Right atrium auricular region (tissue), 2 donors: ENCODE data around the gene CADPS2. TPM values are rescaled to one million over a fixed set of nuclear protein-coding genes. Genes with fewer than 3 reads are reported as not detected.

Experiments
- DNase-seq: peaks from one replicate; pipeline ENCODE4 v3.0.0-alpha.2; 2019; ENCODE audit warnings: low spot score
- H3K27ac ChIP-seq, 2 donors: fragments of 200-600 bp; sonication (generic); 1 replicate in 1 of 2; 2 replicates in 1 of 2; pipeline ENCODE4 v1.5.1; 2016 to 2019
- H3K27me3 ChIP-seq, 2 donors: fragments of 200-600 bp; sonication (generic); one replicate each; pipeline versions ENCODE4 v1.5.1 to v1.6.0; 2017 to 2019
- H3K36me3 ChIP-seq: fragments of 200-600 bp; sonication (generic); one replicate; pipeline ENCODE4 v1.5.1; 2016
- H3K4me1 ChIP-seq, 2 donors: fragments of 200-600 bp; sonication (generic); one replicate each; pipeline versions ENCODE4 v1.5.1 to v1.6.0; 2017 to 2019
- H3K4me3 ChIP-seq, 2 donors: fragments of 200-600 bp; sonication (generic); 1 replicate in 1 of 2; 2 replicates in 1 of 2; pipeline ENCODE4 v1.5.1; 2017 to 2019; ENCODE audit warnings: mild to moderate bottlenecking in 1 of 2, moderate library complexity in 1 of 2
- H3K9me3 ChIP-seq, 2 donors: fragments of 200-600 bp; sonication (generic); one replicate each; pipeline ENCODE4 v1.5.1; 2019
- total RNA-seq, 2 donors: library from RNA; depleted of rRNA; stranded (reverse); fragments of >200 nt; gene quantifications; one replicate each; pipeline ENCODE4 v1.1.0, GENCODE V29; 2016
- TF ChIP-seq, protein P1 (sequence below), 2 donors: fragments of 200-600 bp; sonication (generic); IDR thresholded peaks; one replicate each; pipeline ENCODE4 v1.5.1; 2019; ENCODE audit warnings: antibody characterized with exemption in 2 of 2

The CADPS2 gene
- total RNA-seq, 2 donors from 2014 or later: 11.8 to 19.9 TPM

GRCh38 chr7:122340427-122340826, 545.8 kb downstream of the CADPS2 start:
- Histone ChIP-seq H3K27ac (no peak overlapping the region), H3K4me1 (no peaks in the 10 kb centered on the region), H3K9me3 (no peaks in the 10 kb centered on the region), H3K27me3 (no peaks in the 10 kb centered on the region), H3K4me3 (no peak overlapping the region), H3K36me3 (no peaks in the 10 kb centered on the region)
- DNase-seq: no peak
- TF ChIP-seq, protein P1, sequence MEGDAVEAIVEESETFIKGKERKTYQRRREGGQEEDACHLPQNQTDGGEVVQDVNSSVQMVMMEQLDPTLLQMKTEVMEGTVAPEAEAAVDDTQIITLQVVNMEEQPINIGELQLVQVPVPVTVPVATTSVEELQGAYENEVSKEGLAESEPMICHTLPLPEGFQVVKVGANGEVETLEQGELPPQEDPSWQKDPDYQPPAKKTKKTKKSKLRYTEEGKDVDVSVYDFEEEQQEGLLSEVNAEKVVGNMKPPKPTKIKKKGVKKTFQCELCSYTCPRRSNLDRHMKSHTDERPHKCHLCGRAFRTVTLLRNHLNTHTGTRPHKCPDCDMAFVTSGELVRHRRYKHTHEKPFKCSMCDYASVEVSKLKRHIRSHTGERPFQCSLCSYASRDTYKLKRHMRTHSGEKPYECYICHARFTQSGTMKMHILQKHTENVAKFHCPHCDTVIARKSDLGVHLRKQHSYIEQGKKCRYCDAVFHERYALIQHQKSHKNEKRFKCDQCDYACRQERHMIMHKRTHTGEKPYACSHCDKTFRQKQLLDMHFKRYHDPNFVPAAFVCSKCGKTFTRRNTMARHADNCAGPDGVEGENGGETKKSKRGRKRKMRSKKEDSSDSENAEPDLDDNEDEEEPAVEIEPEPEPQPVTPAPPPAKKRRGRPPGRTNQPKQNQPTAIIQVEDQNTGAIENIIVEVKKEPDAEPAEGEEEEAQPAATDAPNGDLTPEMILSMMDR (IDR thresholded peaks at IDR 0.05): no peak

- no peak overlapping the region for H3K4me3 ChIP-seq
- TF ChIP-seq, protein P1 (IDR thresholded peaks at IDR 0.05): no peak
- no peaks in the 10 kb centered on the region for H3K4me1 ChIP-seq
Observed at GRCh38 chr7:122339145-122339904, 546.9 kb downstream of the CADPS2 start.

GRCh38 chr7:122337011-122337410, 549.2 kb downstream of the CADPS2 start:
- H3K27me3 ChIP-seq: no peaks in the 10 kb centered on the region
- DNase-seq: no peak
- no peaks in the 10 kb centered on the region for H3K4me1 ChIP-seq
- no peaks in the 10 kb centered on the region for H3K36me3 ChIP-seq
- H3K4me3 ChIP-seq: no peak overlapping the region
- TF ChIP-seq, protein P1 (IDR thresholded peaks at IDR 0.05): no peak
- no peaks in the 10 kb centered on the region for H3K9me3 ChIP-seq
- no peak overlapping the region for H3K27ac ChIP-seq

More at GRCh38 chr7:122339145-122339904, 546.9 kb downstream of the CADPS2 start:
- Histone ChIP-seq H3K27me3 (no peaks in the 10 kb centered on the region), H3K27ac (no peak overlapping the region), H3K36me3 (no peaks in the 10 kb centered on the region), H3K9me3 (no peaks in the 10 kb centered on the region)
- DNase-seq: no peak

DNA sequence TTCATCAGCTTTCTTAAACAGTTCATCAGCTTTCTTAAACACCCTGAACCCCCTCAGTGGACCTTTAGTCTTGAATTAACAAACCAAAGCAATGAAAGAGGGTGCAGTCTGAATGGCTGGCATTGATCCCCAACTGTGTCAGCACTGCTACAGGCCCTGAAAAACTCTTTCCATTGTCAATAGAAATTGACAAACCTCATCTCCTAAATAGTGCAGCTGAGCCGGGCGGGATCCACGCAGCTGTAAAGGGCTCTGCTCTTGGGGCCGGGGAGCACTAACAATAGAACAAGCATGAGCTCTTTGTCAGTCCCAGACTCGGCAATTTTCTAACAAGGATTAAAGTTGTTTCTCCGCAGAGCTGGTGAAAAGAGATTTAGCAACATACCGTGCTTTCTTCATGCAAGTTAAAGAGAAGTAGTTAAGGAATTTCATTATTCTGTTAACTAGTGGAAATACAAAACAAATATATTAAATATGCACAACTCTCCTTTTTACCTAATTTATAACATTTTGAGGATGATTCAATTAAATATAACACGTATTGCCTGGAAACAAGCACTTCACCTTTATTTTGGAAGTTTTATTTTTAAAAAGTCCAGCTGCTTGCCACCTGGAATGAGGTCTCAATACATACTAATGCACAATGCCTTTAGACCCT, 557.0 kb downstream of the CADPS2 start:
- TF ChIP-seq, protein P1 (IDR thresholded peaks at IDR 0.05): no peak
- Histone ChIP-seq H3K36me3 (no peaks in the 10 kb centered on the region), H3K27me3 (no peaks in the 10 kb centered on the region), H3K9me3 (no peaks in the 10 kb centered on the region), H3K4me1 (no peaks in the 10 kb centered on the region), H3K4me3 (no peak overlapping the region), H3K27ac (no peak overlapping the region)
- DNase-seq: no peak

DNA sequence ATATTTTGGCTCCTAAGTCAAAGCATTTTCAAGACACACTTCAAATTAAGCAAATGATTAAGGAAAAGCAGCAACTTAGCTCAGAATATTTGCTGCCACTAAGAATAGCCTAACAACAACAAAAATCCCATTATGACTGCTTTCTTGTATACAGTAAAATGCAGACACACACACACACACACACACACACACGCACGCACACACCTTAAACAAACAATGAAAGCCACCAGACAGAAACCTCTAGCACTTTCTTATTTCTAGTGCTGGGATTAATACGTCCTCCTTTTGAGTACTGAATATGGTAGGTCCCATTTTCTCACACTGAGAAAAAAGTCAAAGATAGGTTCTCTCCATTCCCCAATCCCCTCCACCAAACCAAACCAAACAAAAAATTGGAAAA, 558.3 kb downstream of the CADPS2 start:
- no peak for DNase-seq
- H3K36me3 ChIP-seq: no peaks in the 10 kb centered on the region
- TF ChIP-seq, protein P1 (IDR thresholded peaks at IDR 0.05): no peak
- H3K4me3 ChIP-seq: no peak overlapping the region
- H3K27ac ChIP-seq: no peak overlapping the region
- H3K27me3 ChIP-seq: no peaks in the 10 kb centered on the region
- no peaks in the 10 kb centered on the region for H3K9me3 ChIP-seq
- H3K4me1 ChIP-seq: no peaks in the 10 kb centered on the region
